ENCODE results near the gene SHANK2. TPM values are rescaled to one million over a fixed set of nuclear protein-coding genes. Genes with fewer than 3 reads are reported as not detected.
A peak's percentile ranks its signal among the peaks of the same experiment; 100 is the strongest.

SHANK2 gene
- total RNA-seq, 2 donors from 2014 or later, result 44.4 to 94.9 TPM

DNA sequence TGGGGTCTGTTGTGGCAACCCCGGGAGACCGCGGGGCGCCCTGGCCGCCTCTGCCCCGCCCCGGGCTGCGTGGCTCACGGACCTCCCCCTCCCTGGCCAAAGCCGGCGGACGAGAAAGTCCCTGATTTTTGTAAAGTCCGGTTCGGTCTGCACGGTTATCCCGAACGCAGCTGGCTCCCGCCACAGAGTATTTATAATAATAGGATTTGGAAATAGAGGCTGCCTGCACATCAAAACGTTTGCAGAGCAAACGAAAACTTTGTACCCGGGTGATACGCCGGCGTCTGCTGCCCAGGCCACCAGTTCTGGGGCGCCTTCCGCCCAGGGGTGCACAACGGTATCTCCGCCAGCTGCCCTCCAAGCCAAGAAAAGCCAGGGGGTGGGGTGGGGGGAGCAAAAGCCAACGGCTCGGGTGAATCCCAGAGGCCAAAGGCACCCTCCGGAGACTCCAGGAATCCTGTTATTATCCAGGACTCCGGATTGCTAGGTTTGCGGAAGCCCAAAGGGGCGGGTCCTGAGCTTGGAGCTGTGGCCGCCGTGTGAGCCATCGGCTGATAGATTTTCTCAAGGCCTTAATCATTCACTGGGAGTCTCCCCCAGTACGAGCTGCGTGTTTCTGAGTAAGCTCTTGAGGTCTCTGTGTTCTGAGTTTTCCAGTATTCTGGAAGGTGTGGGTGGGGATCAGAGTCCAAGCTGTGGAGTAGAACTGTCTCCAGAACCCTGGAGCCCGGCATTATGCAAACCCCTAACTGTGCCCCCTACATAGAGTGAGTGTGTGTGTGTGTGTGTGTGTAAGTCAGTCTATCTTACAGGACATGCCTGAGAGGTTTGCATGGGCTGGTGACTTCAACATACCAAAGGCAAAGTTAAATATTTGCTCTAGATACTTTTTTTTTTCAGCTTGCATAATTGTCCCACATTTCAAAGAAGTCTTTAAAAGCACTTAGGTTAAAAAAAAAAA is 673 bp upstream of the SHANK2 start:
- no peaks in the 10 kb centered on the region for H3K9me3 ChIP-seq
- H3K27me3 ChIP-seq, result no peaks in the 10 kb centered on the region
- intact Hi-C loops (cut with DNase I), result no loop called here
- H3K27ac ChIP-seq, result peak overlapping the region; percentile 84 to 98 (median 95)
- peaks cover 57% of the 10 kb centered on the region for H3K4me1 ChIP-seq
- ATAC-seq (peak; percentile 66), DNase-seq (peak; percentile 73 to 85 (median 75))
- WGBS, 2 donors, result 2% methylated on average over 17 to 40 of the region's 40 CpGs
- H3K4me3 ChIP-seq, result peak overlapping the region; percentile 5 to 15
- peak in 2 of 3 donors; percentile 58 to 61 for TF ChIP-seq POLR2A (IDR thresholded peaks at IDR 0.05)
- TF ChIP-seq, protein P1, sequence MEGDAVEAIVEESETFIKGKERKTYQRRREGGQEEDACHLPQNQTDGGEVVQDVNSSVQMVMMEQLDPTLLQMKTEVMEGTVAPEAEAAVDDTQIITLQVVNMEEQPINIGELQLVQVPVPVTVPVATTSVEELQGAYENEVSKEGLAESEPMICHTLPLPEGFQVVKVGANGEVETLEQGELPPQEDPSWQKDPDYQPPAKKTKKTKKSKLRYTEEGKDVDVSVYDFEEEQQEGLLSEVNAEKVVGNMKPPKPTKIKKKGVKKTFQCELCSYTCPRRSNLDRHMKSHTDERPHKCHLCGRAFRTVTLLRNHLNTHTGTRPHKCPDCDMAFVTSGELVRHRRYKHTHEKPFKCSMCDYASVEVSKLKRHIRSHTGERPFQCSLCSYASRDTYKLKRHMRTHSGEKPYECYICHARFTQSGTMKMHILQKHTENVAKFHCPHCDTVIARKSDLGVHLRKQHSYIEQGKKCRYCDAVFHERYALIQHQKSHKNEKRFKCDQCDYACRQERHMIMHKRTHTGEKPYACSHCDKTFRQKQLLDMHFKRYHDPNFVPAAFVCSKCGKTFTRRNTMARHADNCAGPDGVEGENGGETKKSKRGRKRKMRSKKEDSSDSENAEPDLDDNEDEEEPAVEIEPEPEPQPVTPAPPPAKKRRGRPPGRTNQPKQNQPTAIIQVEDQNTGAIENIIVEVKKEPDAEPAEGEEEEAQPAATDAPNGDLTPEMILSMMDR (IDR thresholded peaks at IDR 0.05), result no peak
- no peaks in the 10 kb centered on the region for H3K36me3 ChIP-seq (replicated peaks in 1 of 2; ENCODE audit: insufficient read depth in 1 of 2, low read depth in 2 of 2)

DNA sequence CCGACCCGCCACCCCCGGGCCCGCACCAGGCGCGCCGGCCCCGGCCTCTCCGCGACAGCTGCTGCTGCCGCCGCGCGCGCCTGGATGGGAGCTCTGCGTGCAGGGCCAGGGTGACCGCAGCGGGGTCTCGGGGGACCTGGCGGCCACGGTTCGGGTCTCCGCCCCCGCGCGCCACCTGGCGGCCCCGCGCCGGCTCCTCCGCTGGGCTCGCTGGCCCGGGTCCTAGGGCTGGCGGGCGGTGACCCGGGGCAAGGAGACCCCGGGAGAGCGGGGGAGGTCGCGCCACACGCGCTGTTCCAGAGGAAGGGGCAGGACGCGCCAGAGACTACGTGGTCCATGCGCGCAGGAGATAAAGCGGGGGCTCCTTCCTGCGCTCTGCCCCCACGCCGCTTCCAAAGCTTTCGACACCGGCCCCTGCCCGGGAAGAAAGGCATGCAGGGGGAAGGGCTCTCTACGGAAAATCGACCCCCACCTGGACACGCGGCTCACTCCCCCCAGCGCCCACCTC is 562 bp downstream of the SHANK2 start:
- ATAC-seq, result peak; percentile 49
- H3K4me3 ChIP-seq, result peak overlapping the region; percentile 59 to 75
- peaks cover 57% of the 10 kb centered on the region for H3K4me1 ChIP-seq
- 0% methylated on average over 2 to 32 of the region's 59 CpGs for WGBS, 2 donors
- peak in 1 of 3 donors; percentile 27 for TF ChIP-seq POLR2A (IDR thresholded peaks at IDR 0.05)
- TF ChIP-seq, protein P1 (IDR thresholded peaks at IDR 0.05), result peak; percentile 44 to 84 (median 57)
- peak; percentile 53 to 75 (median 60) for DNase-seq
- intact Hi-C loops (cut with DNase I), result no loop called here
- H3K27ac ChIP-seq, result peak overlapping the region; percentile 84 to 98 (median 95)
- no peaks in the 10 kb centered on the region for H3K9me3 ChIP-seq
- H3K36me3 ChIP-seq (replicated peaks in 1 of 2; ENCODE audit: insufficient read depth in 1 of 2, low read depth in 2 of 2), result no peaks in the 10 kb centered on the region
- no peaks in the 10 kb centered on the region for H3K27me3 ChIP-seq

DNA sequence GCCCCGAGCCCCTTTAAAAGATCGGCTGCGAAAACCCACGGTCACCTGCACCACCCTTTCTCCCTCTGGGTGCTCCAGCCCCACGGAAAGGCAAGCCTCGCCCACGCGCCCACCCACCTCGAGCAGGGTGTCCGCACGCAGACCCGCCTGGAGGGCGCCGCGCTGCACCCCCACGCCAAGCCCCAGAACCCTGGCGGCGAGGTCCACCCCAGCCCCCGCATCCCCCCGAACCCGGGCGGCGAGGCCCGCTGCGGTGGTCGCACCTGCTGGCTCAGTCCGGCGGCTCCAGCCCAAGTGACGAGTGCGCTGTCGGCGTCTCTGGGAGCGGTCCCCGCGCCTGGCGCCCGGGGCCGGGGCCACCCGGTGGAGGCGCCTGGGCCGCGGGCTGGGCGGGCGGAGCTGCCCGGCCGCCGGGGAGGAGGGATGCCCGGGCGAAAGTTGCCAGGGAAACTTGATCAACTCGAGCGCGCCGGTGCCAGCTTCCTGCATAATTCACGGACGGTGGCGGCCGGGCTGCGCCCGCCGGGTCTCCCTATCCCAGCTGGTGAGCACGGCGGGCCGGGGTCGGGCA is 1.1 kb downstream of the SHANK2 start:
- ATAC-seq (peak; percentile 30), DNase-seq (peak; percentile 63 to 70 (median 69))
- H3K9me3 ChIP-seq, result no peaks in the 10 kb centered on the region
- no peaks in the 10 kb centered on the region for H3K36me3 ChIP-seq (replicated peaks in 1 of 2; ENCODE audit: insufficient read depth in 1 of 2, low read depth in 2 of 2)
- no peaks in the 10 kb centered on the region for H3K27me3 ChIP-seq
- intact Hi-C loops (cut with DNase I), result no loop called here
- H3K4me3 ChIP-seq, result peak overlapping the region; percentile 59 to 75
- H3K27ac ChIP-seq, result peak overlapping the region; percentile 84 to 98 (median 95)
- no peak for TF ChIP-seq POLR2A (IDR thresholded peaks at IDR 0.05)
- TF ChIP-seq, protein P1 (IDR thresholded peaks at IDR 0.05), result no peak
- peaks cover 57% of the 10 kb centered on the region for H3K4me1 ChIP-seq
- 1 to 11% methylated on average over 8 to 53 of the region's 64 CpGs for WGBS, 2 donors

DNA sequence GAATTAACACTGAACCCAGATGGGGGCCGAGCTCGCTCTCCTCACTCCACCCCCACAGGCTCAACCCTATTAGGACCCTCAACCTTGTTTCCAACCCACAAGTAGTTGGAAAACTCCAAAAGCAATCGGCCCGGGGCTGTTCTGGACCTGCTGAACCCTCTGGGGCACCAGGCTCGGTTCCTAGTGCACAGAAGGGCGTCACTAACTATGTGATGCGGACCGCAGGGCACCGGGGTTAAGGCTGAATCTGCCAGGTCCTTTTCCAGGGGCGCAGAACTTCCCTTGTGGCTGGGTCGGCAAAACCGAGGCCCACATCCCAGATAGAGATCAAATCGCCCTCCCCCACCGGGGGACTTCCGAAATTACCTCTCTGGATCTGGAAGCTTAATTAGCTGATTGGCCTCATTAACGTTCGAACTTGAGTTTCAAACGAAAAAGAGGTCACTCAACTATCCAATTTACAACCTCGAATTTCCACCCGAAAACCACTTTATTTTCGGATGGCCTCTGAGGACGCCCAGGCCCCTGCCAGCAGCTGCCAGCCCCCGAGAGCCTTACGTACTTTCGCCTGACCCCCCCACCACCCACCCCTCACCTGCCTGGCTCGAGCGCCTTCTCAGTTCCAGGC is 1.7 kb downstream of the SHANK2 start:
- Histone ChIP-seq H3K27ac (peak overlapping the region in 3 of 4 donors; percentile 94 to 98 (median 96)), H3K9me3 (no peaks in the 10 kb centered on the region), H3K4me3 (no peak overlapping the region), H3K4me1 (peaks cover 53% of the 10 kb centered on the region), H3K27me3 (no peaks in the 10 kb centered on the region), H3K36me3 (replicated peaks in 1 of 2; ENCODE audit: insufficient read depth in 1 of 2, low read depth in 2 of 2) (no peaks in the 10 kb centered on the region)
- intact Hi-C loops (cut with DNase I), result no loop called here
- DNase-seq, result no peak
- TF ChIP-seq, protein P1 (IDR thresholded peaks at IDR 0.05), result no peak
- no peak for TF ChIP-seq POLR2A (IDR thresholded peaks at IDR 0.05)
- 36 to 48% methylated on average over 22 to 27 of the region's 27 CpGs for WGBS, 2 donors
- no peak for ATAC-seq
